Chondrocyte (in vitro differentiated cells): ENCODE results near the gene UNC119B. TPM values are rescaled to one million over a fixed set of nuclear protein-coding genes. Genes with fewer than 3 reads are reported as not detected.

Source experiments
- DNase-seq: peaks from one replicate; pipeline ENCODE4 v3.0.0; 2021; ENCODE audit warnings: mixed read lengths, low spot score
- H3K27ac Mint-ChIP-seq: one replicate; pipeline ENCODE4 v1.8.0; 2021; ENCODE audit warnings: mild to moderate bottlenecking, moderate library complexity, mixed read lengths; ENCODE audit not compliant: unreplicated experiment
- H3K27me3 Mint-ChIP-seq: 2 replicates; pipeline ENCODE4 v1.8.0; 2021; ENCODE audit warnings: low read depth, mixed read lengths
- H3K36me3 Mint-ChIP-seq: 2 replicates; pipeline ENCODE4 v1.8.0; 2021; ENCODE audit warnings: low read depth, mixed read lengths
- H3K4me1 Mint-ChIP-seq: 2 replicates; pipeline ENCODE4 v1.8.0; 2021; ENCODE audit warnings: low read depth, mild to moderate bottlenecking, mixed read lengths
- H3K4me3 Mint-ChIP-seq: one replicate; pipeline ENCODE4 v1.8.0; 2021; ENCODE audit warnings: mild to moderate bottlenecking, moderate library complexity, mixed read lengths; ENCODE audit not compliant: unreplicated experiment
- H3K9me3 Mint-ChIP-seq: 2 replicates; pipeline ENCODE4 v1.8.0; 2021; ENCODE audit warnings: low read depth, mixed read lengths
- CTCF ChIP-seq: fragments of 200-600 bp; sonication (generic); IDR thresholded peaks from 2 replicates; pipeline ENCODE4 v1.5.0; 2021; ENCODE audit warnings: antibody characterized with exemption, mild to moderate bottlenecking, moderate library complexity
- total RNA-seq: library from RNA; stranded (reverse); gene quantifications from 3 replicates; pipeline ENCODE4 v1.2.1, GENCODE V29; 2021

UNC119B gene
- total RNA-seq, 1 donor from 2014 or later: 22.3 TPM

- Mint-ChIP-seq H3K9me3 (peaks cover 11% of the 10 kb centered on the region), H3K36me3 (peaks cover 12% of the 10 kb centered on the region), H3K27ac (no peak overlapping the region), H3K4me1 (peaks cover 18% of the 10 kb centered on the region), H3K4me3 (no peak overlapping the region), H3K27me3 (no peaks in the 10 kb centered on the region)
- TF ChIP-seq CTCF: no peak
- DNase-seq: no peak
Measured at GRCh38 chr12:120757226-120757742, 47.0 kb downstream of the UNC119B start.

- Mint-ChIP-seq H3K36me3 (peaks cover 13% of the 10 kb centered on the region), H3K9me3 (peaks cover 11% of the 10 kb centered on the region), H3K27ac (no peak overlapping the region), H3K4me1 (peaks cover 25% of the 10 kb centered on the region), H3K4me3 (no peak overlapping the region), H3K27me3 (no peaks in the 10 kb centered on the region)
- no peak for DNase-seq
- TF ChIP-seq CTCF: no peak
Measured at GRCh38 chr12:120757949-120758348, 47.7 kb downstream of the UNC119B start.

- TF ChIP-seq CTCF: no peak
- peaks cover 27% of the 10 kb centered on the region for H3K4me1 Mint-ChIP-seq
- H3K9me3 Mint-ChIP-seq: peaks cover 9% of the 10 kb centered on the region
- H3K4me3 Mint-ChIP-seq: no peak overlapping the region
- H3K27ac Mint-ChIP-seq: no peak overlapping the region
- no peak for DNase-seq
- no peaks in the 10 kb centered on the region for H3K27me3 Mint-ChIP-seq
- peaks cover 14% of the 10 kb centered on the region for H3K36me3 Mint-ChIP-seq
Measured at GRCh38 chr12:120758798-120759590, 48.7 kb downstream of the UNC119B start.

- H3K27ac Mint-ChIP-seq: peak overlapping the region; percentile 98
- no peak overlapping the region for H3K4me3 Mint-ChIP-seq
- H3K36me3 Mint-ChIP-seq: peaks cover 17% of the 10 kb centered on the region
- H3K27me3 Mint-ChIP-seq: no peaks in the 10 kb centered on the region
- DNase-seq: no peak
- no peak for TF ChIP-seq CTCF
- H3K9me3 Mint-ChIP-seq: peaks cover 9% of the 10 kb centered on the region
- peaks cover 27% of the 10 kb centered on the region for H3K4me1 Mint-ChIP-seq
Measured at GRCh38 chr12:120759591-120760348, 49.5 kb downstream of the UNC119B start.
